Measurements from ENCODE around the gene CFAP141. TPM values are rescaled to one million over a fixed set of nuclear protein-coding genes. Genes with fewer than 3 reads are reported as not detected.
A peak's percentile ranks its signal among the peaks of the same experiment; 100 is the strongest.

Gene CFAP141
- total and polyA plus RNA-seq, 2 of the 13 experiments (the other 11 are each of a cell fraction or from before 2014, with no cell fraction given), result not detected

DNA sequence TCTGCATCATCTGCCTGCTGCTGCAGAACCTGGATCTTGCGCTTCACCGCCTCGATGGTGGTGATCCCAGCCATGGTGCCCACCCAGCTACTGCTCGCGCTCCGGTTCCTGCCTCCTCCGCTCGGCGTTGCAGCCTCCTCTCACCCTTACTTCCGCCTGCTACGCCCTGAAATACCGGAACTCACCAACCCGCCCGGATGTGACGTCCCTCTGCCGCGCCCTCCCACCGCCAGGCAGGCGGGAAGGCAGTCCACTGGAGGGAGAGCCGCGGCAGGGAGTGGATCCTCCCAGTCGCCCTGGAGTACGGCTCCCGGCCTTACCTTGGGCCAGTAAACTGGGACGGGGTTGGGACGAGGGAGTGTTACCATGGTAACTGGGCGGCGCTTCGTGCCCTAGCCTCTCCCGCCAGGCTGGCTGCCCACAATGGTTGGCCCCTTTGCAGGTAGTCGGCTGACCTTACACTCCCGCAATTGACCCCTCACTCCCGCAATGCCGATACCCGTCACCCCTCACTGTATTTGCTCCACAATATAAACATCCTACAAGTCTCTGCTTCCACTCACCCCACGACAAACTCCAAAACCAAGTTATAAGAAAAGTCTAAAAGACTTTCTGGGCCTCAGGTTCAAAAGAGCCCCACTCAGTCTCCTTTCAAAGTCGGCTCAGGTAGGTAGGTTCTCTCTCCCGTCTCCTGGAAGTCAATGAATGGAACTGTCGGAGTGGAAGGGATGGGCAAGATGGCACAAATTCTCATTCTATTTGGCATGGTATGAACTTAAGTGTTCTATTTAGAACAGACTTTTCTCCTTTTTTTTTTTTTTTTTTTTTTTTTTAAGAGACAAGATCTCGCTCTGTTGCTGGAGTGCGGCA is 22.9 kb downstream of the CFAP141 start (continued):
- TF ChIP-seq, protein P1, sequence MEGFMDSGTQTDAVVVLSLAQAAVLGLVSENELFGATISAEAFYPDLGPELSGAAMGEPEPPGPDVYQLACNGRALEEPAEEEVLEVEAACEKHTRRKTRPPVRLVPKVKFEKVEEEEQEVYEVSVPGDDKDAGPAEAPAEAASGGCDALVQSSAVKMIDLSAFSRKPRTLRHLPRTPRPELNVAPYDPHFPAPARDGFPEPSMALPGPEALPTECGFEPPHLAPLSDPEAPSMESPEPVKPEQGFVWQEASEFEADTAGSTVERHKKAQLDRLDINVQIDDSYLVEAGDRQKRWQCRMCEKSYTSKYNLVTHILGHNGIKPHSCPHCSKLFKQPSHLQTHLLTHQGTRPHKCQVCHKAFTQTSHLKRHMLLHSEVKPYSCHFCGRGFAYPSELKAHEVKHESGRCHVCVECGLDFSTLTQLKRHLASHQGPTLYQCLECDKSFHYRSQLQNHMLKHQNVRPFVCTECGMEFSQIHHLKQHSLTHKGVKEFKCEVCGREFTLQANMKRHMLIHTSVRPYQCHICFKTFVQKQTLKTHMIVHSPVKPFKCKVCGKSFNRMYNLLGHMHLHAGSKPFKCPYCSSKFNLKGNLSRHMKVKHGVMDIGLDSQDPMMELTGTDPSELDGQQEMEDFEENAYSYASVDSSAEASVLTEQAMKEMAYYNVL (CRISPR knock-in tag; IDR thresholded peaks at IDR 0.05; ENCODE audit: borderline replicate concordance), result peak; percentile 50; the same call in 1 of the 2 replicates
- TF ChIP-seq, protein P2, sequence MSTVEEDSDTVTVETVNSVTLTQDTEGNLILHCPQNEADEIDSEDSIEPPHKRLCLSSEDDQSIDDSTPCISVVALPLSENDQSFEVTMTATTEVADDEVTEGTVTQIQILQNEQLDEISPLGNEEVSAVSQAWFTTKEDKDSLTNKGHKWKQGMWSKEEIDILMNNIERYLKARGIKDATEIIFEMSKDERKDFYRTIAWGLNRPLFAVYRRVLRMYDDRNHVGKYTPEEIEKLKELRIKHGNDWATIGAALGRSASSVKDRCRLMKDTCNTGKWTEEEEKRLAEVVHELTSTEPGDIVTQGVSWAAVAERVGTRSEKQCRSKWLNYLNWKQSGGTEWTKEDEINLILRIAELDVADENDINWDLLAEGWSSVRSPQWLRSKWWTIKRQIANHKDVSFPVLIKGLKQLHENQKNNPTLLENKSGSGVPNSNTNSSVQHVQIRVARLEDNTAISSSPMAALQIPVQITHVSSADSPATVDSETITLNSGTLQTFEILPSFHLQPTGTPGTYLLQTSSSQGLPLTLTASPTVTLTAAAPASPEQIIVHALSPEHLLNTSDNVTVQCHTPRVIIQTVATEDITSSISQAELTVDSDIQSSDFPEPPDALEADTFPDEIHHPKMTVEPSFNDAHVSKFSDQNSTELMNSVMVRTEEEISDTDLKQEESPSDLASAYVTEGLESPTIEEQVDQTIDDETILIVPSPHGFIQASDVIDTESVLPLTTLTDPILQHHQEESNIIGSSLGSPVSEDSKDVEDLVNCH (CRISPR knock-in tag; IDR thresholded peaks at IDR 0.05), result no peak
- peak; percentile 53; the same call in 1 of the 2 replicates for TF ChIP-seq ZBTB21 (CRISPR knock-in tag; IDR thresholded peaks at IDR 0.05)
- peak; percentile 81; the same call in 1 of the 2 replicates for TF ChIP-seq ZKSCAN8 (CRISPR knock-in tag; IDR thresholded peaks at IDR 0.05; ENCODE audit: borderline replicate concordance)
- no peak for TF ChIP-seq STAG1 (CRISPR knock-in tag; IDR thresholded peaks at IDR 0.05)
- no peak for TF ChIP-seq NFIB (CRISPR knock-in tag; IDR thresholded peaks at IDR 0.05; ENCODE audit: borderline replicate concordance)
- TF ChIP-seq ZNF280B (CRISPR knock-in tag; IDR thresholded peaks at IDR 0.05; ENCODE audit: borderline replicate concordance), result peak; percentile 84
- peak; percentile 89 for TF ChIP-seq ZNF335 (CRISPR knock-in tag; IDR thresholded peaks at IDR 0.05)
- TF ChIP-seq ZNF18 (CRISPR knock-in tag; IDR thresholded peaks at IDR 0.05; ENCODE audit: insufficient replicate concordance), result no peak
- TF ChIP-seq ZNF780A (CRISPR knock-in tag; IDR thresholded peaks at IDR 0.05), result peak; percentile 73; the same call in 1 of the 2 replicates
- peak; percentile 68; the same call in 1 of the 2 replicates for TF ChIP-seq ZNF788 (CRISPR knock-in tag; IDR thresholded peaks at IDR 0.05; ENCODE audit: borderline replicate concordance)
- TF ChIP-seq ZBTB49 (CRISPR knock-in tag; IDR thresholded peaks at IDR 0.05; ENCODE audit: borderline replicate concordance), result no peak
- no peak; the same call in 1 of the 2 replicates for TF ChIP-seq ZNF230 (CRISPR knock-in tag; IDR thresholded peaks at IDR 0.05)
- TF ChIP-seq ZNF331 (CRISPR knock-in tag; IDR thresholded peaks at IDR 0.05), result peak; percentile 93
- TF ChIP-seq ZBTB37 (CRISPR knock-in tag; IDR thresholded peaks at IDR 0.05), result peak; percentile 95

Measured in HepG2 (cell line).